Activated CD4-positive, alpha-beta T cell treated with anti-CD3 and anti-CD28 coated beads for 48 hours (primary cell): ENCODE measurements around the gene MAX.

Experiments used
- DNase-seq: peaks from one replicate; pipeline ENCODE4 v3.0.0-alpha.2; 2020

MAX gene

DNA sequence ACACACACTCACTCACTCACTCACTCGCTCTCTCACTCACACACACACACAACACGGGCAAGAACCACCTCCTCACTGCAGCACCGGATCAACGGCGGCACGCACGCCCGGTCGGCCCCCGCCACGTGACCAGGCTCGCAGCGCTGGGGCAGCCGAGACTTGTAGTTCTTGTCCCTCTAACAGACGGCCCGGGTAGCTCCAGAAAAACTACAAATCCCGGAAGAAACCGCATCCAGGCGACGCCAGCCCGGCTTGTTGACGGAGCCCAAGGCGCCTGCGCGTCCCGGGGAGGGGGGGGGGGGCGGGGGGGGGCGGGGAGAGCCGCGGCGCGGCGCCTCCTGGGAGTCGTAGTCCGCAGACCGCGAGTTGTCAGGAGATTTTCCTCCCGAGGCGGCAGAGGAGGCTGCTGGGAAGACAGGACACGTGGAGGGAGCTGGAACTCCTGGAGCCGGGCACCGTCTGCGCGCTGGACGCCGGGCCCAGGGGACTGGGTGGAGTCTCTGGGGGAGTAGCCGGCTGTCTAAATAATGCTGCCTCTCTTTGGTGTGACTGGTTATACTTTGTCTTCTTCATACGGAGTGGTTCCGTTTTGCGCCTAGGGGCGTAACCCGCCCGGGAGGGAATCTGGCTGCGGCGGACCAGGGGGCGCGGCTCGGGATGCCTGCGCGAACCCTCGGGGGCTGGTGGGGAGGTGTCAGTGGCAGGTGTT, at the start of gene MAX:
Gene MAX (minus strand): TSS at position 77 of the 709 bp plus-strand sequence. CDS start 178 bp downstream, outside the sequence.
- DNase-seq = peak; percentile 99

DNA sequence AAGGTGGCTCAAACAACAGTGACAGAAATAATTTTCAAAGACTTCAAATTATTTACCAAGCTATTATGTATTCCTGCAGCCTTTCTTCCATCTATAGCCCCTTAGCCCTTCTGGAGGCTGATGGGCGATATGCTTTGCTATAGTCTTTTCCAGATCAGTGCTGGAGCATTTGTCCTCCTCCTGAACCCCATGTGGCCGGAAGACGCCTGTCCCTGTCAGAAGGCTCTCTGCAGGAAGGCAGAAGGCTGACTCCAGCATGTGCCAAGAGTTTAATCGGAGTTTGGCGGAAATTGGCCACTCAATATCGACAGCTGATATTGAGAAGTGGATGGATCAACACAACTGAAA, 49.3 kb upstream of the MAX start:
- DNase-seq = no peak

GRCh38 chr14:65150898-65151608, 48.7 kb upstream of the MAX start:
- DNase-seq = no peak

DNA sequence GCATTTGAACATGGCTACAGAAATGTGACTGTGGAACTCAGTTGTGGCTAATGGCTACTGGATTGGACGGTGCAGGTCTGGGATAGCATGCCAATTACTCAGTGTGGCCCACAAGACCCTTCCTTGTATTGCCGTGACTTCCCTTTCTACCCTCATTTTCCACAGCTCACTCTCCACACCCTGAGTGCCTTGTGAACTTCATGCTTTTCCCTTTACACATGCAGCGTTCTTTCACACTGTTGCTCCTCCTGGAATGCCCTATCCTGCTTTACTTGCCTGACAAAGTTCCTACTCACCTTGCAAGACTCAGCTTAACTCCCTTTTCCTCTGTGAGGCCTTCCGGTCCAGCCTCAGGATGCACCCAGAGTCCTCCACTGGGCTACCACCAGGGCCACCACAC, 46.8 kb upstream of the MAX start:
- no peak for DNase-seq

DNA sequence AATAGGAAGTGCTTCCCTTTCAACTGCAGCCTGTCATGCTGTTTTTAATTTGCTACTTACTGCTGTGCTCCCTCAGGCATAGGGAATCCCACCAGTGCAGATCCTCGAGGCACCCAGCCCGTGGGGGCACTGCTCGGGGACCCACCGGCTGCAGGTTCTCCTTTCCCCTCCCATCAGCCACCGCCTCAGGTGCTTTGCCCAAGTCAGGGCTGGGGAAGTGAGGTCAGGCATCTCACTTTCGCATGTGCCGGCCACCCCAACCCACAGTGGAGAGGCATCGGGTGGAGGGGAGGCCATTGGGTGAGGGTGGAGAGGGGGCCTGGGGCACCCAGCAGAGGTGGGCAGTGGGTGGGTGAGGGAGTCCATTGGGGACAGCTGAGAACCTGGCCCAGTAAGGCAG, 41.9 kb upstream of the MAX start:
- no peak for DNase-seq

- no peak for DNase-seq
These were observed 40.8 kb upstream of the MAX start for GRCh38 chr14:65142914-65143625.

DNA sequence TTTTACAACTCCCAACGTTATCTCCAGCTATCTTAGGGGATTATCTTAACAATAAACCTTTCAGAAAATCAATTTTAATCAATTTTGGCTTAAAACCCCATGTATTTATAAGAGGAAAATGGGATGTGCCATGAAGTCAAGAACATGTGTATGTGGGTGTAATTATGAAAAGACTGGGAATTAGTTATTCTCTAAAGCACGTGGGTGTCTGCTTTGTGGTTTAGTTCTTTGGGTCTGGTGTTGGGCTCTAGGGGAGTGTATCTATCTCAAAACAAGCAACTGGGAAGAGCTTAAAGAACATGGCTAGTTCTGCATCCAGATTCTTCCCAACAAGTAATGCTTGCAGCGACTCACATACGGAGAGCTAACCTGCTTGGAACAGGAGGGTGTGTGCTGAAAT, 40.1 kb upstream of the MAX start:
- DNase-seq = no peak

DNA sequence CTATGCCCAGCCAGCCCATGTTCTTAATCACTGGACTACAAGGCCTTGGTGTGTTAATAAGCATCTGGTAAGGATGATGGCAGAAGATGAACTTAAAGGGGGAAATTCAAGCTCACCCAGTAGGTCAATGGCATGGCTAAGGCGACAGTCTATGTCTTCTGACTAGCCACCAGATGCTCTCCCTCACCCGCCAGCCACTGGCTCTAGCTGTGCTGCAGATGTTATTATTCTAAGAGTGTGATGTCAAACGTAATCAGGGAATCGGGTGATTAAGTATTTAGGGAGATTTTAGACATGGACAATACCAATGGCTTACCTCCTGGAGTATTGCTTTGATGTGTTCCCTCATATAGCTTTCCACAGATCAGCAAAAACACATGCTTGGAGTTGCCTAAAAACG, 39.2 kb upstream of the MAX start:
- DNase-seq = no peak

- no peak for DNase-seq
These were observed 35.5 kb upstream of the MAX start for GRCh38 chr14:65137648-65138307.

- no peak for DNase-seq
These were observed 32.6 kb upstream of the MAX start for GRCh38 chr14:65134651-65135579.

DNA sequence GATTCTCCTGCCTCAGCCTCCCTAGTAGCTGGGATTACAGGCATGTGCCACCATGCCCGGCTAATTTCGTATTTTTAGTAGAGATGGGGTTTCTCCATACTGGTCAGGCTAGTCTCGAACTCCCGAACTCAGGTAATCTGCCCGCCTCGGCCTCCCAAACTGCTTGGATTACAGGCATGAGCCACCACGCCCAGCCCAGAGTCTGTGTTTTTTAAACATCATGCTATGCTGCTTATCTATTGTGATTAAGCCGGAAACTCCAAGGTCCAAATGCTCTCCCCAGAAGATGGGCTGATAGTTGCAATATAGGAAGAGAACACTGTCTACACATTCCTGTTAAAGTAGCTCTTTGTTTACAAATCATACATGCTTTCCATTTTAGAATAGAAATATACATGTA, 30.5 kb upstream of the MAX start:
- DNase-seq = no peak

- DNase-seq = no peak
These were observed 29.0 kb upstream of the MAX start for GRCh38 chr14:65131301-65131701.

GRCh38 chr14:65128096-65128495, 25.8 kb upstream of the MAX start:
- no peak for DNase-seq

DNA sequence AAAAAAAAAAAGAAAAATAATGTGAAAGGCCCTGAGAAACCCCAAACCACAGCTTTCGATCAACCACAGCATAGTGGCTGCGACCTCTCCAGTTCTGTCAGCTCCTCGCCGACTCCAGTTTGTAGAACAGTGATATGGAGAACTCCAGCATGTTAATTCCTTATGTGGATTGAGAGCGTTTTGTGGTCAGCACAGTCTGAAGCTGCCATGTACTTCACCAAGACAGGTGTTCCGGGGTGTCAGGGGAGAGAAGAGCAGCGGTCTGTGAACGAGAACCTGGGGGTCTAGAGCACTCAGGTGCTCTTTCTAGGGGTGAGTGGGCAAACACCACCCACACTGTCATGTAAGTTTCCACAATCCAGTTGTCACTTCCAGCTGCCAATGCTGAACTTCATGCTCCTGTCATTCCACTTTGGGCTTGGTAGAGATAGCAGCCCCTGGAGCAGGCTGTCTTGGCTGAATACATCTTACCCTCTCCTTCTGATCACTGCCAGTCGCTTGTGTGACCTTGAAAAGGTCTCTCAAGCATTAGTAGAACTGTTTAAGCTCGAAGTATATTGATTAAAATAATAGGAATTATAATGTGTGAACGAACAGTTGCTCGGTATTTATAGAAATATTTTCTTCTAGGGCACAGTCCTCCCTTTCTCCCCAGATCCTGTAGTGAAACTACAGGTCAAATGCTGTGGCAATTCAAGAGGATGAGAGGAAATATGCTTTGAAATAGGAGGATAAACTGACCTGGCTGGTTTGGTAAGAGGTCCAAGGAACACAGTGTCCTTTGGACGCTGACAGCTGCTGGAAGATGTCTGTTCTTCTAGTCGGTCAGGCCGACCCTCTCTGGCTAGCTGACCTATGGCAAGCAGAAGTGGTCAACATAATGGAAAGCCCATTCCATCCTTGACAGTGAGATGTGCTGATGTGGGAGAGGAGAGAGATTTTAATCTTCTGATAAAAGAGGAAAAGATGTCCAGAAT, 15.7 kb upstream of the MAX start:
- no peak for DNase-seq

GRCh38 chr14:65115615-65116014, 13.3 kb upstream of the MAX start:
- no peak for DNase-seq

- DNase-seq = no peak
These were observed 8.2 kb upstream of the MAX start for GRCh38 chr14:65110525-65110924.

- DNase-seq = no peak
These were observed 7.0 kb upstream of the MAX start for GRCh38 chr14:65109357-65109756.

GRCh38 chr14:65107200-65107599, 4.9 kb upstream of the MAX start:
- DNase-seq = no peak

DNA sequence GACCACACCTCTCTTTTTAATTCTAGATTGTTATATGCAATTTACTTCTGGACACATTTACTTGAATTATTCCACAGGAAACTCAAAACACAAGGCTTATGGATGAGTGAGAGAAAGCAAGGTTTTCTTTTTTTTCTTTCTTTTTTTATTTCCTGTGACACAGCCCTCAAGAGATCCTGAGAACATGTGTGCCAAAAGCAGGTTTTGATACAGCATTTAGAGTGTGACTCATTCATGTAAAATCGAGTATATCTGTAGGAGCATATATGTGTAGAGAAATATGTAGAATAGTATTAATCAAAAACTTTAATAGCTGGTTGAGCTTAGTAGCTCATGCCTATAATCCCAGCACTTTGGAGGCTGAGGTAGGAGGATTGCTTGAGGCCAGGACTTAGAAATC, 4.4 kb upstream of the MAX start:
- DNase-seq = no peak

- DNase-seq = no peak
These were observed 4.0 kb upstream of the MAX start for GRCh38 chr14:65106316-65106715.

- no peak for DNase-seq
These were observed 2.5 kb upstream of the MAX start for GRCh38 chr14:65104791-65105190.
